GM18508 (cell line): ENCODE data around the gene KNDC1.

Source experiments
- ATAC-seq: cut with Tn5 transposase; IDR thresholded peaks from one replicate; pipeline ENCODE4 v1.9.1; 2021; ENCODE audit warnings: moderate number of reproducible peaks; ENCODE audit not compliant: insufficient read depth, unreplicated experiment

The KNDC1 gene

GRCh38 chr10:133268532-133268931 is 108.5 kb downstream of the KNDC1 start:
- ATAC-seq = no peak

- ATAC-seq = no peak
Measured at GRCh38 chr10:133269367-133269766, 109.3 kb downstream of the KNDC1 start.

- no peak for ATAC-seq
Measured at GRCh38 chr10:133270204-133270603, 110.2 kb downstream of the KNDC1 start.

GRCh38 chr10:133270773-133271297 is 110.8 kb downstream of the KNDC1 start:
- no peak for ATAC-seq

GRCh38 chr10:133271521-133272300 is 111.7 kb downstream of the KNDC1 start:
- ATAC-seq = no peak

- ATAC-seq = no peak
Measured at GRCh38 chr10:133272301-133272963, 112.4 kb downstream of the KNDC1 start.

- no peak for ATAC-seq
Measured at GRCh38 chr10:133272964-133273420, 113.0 kb downstream of the KNDC1 start.

- ATAC-seq = no peak
Measured at GRCh38 chr10:133273534-133274143, 113.6 kb downstream of the KNDC1 start.

- ATAC-seq = peak; percentile 37
Measured at GRCh38 chr10:133274751-133275683, 115.0 kb downstream of the KNDC1 start.

GRCh38 chr10:133275684-133276092 is 115.7 kb downstream of the KNDC1 start:
- no peak for ATAC-seq
